ENCODE results near the gene VDAC2.

The VDAC2 gene

GRCh38 chr10:75254739-75255138 lies 44.1 kb downstream of the VDAC2 start:
- DNase-seq, result no peak

- no peak for DNase-seq
Measured at GRCh38 chr10:75260990-75261389, 50.4 kb downstream of the VDAC2 start.

- no peak for DNase-seq
Measured at GRCh38 chr10:75261813-75262705, 51.5 kb downstream of the VDAC2 start.

- no peak for DNase-seq
Measured at GRCh38 chr10:75263806-75264205, 53.2 kb downstream of the VDAC2 start.

- no peak for DNase-seq
Measured at GRCh38 chr10:75265856-75266255, 55.3 kb downstream of the VDAC2 start.

- no peak for DNase-seq
Measured at GRCh38 chr10:75266945-75267344, 56.3 kb downstream of the VDAC2 start.

GRCh38 chr10:75269605-75270004 lies 59.0 kb downstream of the VDAC2 start:
- DNase-seq, result no peak

GRCh38 chr10:75272094-75272493 lies 61.5 kb downstream of the VDAC2 start:
- no peak for DNase-seq

GRCh38 chr10:75272896-75273295 lies 62.3 kb downstream of the VDAC2 start:
- no peak for DNase-seq

GRCh38 chr10:75276069-75276872 lies 65.7 kb downstream of the VDAC2 start:
- DNase-seq, result no peak

GRCh38 chr10:75280236-75280635 lies 69.6 kb downstream of the VDAC2 start:
- no peak for DNase-seq
